Suprapubic skin (tissue), 4 donors: ENCODE results near the gene HDLBP. TPM values are rescaled to one million over a fixed set of nuclear protein-coding genes. Genes with fewer than 3 reads are reported as not detected.

Experiments used
- DNase-seq, 2 donors: peaks; one replicate each; pipeline ENCODE4 v3.0.0-alpha.2; 2019; ENCODE audit warnings: low spot score in 2 of 2
- H3K27ac ChIP-seq: fragments of 200-600 bp; sonication (generic); one replicate; pipeline ENCODE4 v1.5.1; 2019
- H3K27me3 ChIP-seq: fragments of 200-600 bp; sonication (generic); one replicate; pipeline ENCODE4 v1.5.1; 2019
- H3K36me3 ChIP-seq: fragments of 200-600 bp; sonication (generic); one replicate; pipeline ENCODE4 v1.5.1; 2019
- H3K4me1 ChIP-seq: fragments of 200-600 bp; sonication (generic); one replicate; pipeline ENCODE4 v1.5.1; 2019
- H3K4me3 ChIP-seq: fragments of 200-600 bp; sonication (generic); one replicate; pipeline ENCODE4 v1.5.1; 2019; ENCODE audit warnings: mild to moderate bottlenecking
- H3K9me3 ChIP-seq: fragments of 200-600 bp; sonication (generic); one replicate; pipeline ENCODE4 v1.5.1; 2019
- EP300 ChIP-seq: sonication (generic); formaldehyde crosslinking; IDR thresholded peaks from one replicate; pipeline ENCODE4 v1.6.1; 2017; ENCODE audit warnings: antibody characterized with exemption
- POLR2A ChIP-seq, 2 donors: fragments of 450-650 bp; IDR thresholded peaks; one replicate each; pipeline ENCODE4 v1.6.1; 2017; ENCODE audit warnings: antibody characterized with exemption in 2 of 2, mild to moderate bottlenecking in 2 of 2, moderate library complexity in 2 of 2
- POLR2AphosphoS5 ChIP-seq, 3 donors: sonication (generic); formaldehyde crosslinking; IDR thresholded peaks; one replicate each; pipeline ENCODE4 v1.6.1; 2017; ENCODE audit warnings: antibody characterized with exemption in 3 of 3
- WGBS: methylation state at CpG from one replicate; pipeline ENCODE4 v1.1.5; 2018; 5-methylcytosine and 5-hydroxymethylcytosine counted together
- total RNA-seq, 4 donors: library from RNA; depleted of rRNA; stranded (reverse); fragments of >200 nt; gene quantifications; one replicate each; pipeline ENCODE4 v1.1.0, GENCODE V29; 2016
- TF ChIP-seq, protein P1 (sequence below), 2 donors: fragments of 200-600 bp in 1 of 2; fragments of 450-650 bp in 1 of 2; sonication (generic) in 1 of 2; IDR thresholded peaks; one replicate each; pipeline ENCODE4 v1.5.1; 2016 to 2019; ENCODE audit warnings: antibody characterized with exemption in 2 of 2, mild to moderate bottlenecking in 1 of 2, moderate library complexity in 1 of 2

HDLBP gene
- total RNA-seq, 4 donors from 2014 or later: 263 to 400 (median 287) TPM

DNA sequence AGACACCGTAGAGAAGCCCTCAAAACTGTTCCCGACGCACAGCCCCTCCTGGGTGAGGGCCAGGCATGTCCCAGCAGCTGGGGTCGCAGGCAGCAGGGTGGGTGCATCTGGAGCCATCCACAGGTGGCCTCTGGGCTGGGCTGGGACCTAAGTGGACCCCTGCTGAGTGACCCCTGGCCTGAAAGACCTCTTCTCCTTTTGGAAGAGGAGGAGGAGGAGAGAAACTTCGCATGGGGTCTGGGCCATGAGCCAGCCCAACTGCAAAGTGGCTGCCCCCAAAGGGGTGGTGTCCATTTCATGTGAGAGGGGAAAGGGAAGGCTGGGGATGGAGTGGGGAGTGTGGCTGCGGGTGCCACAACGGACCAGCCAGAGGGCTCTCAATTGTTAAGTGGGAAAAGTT lies 101.9 kb downstream of the HDLBP start:
- H3K4me1 ChIP-seq: peaks cover 8% of the 10 kb centered on the region
- TF ChIP-seq POLR2AphosphoS5 (IDR thresholded peaks at IDR 0.05) (no peak), EP300 (no peak), POLR2A (IDR thresholded peaks at IDR 0.05) (no peak)
- TF ChIP-seq, protein P1, sequence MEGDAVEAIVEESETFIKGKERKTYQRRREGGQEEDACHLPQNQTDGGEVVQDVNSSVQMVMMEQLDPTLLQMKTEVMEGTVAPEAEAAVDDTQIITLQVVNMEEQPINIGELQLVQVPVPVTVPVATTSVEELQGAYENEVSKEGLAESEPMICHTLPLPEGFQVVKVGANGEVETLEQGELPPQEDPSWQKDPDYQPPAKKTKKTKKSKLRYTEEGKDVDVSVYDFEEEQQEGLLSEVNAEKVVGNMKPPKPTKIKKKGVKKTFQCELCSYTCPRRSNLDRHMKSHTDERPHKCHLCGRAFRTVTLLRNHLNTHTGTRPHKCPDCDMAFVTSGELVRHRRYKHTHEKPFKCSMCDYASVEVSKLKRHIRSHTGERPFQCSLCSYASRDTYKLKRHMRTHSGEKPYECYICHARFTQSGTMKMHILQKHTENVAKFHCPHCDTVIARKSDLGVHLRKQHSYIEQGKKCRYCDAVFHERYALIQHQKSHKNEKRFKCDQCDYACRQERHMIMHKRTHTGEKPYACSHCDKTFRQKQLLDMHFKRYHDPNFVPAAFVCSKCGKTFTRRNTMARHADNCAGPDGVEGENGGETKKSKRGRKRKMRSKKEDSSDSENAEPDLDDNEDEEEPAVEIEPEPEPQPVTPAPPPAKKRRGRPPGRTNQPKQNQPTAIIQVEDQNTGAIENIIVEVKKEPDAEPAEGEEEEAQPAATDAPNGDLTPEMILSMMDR (IDR thresholded peaks at IDR 0.05): no peak
- WGBS: 58% methylated on average over 7 of the region's 7 CpGs

DNA sequence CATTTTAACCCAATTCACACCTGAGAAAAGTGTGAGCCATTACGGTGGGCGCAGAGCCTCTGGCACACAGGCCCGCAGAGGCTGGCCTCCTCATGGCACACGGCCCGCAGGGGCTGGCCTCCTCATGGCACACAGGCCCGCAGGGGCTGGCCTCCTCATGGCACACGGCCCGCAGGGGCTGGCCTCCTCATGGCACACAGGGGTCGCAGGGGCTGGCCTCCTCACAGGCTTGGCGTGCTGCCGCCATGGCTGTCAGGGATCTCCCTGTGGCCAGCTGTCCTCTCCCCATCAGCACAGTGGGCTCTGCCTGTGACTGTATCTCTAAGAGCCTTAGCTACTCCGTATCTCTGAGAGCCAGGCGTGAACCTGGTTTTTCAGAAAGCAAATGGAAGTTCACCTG lies 102.4 kb downstream of the HDLBP start:
- H3K36me3 ChIP-seq: no peaks in the 10 kb centered on the region
- TF ChIP-seq POLR2A (IDR thresholded peaks at IDR 0.05) (no peak), EP300 (no peak), POLR2AphosphoS5 (IDR thresholded peaks at IDR 0.05) (no peak)
- TF ChIP-seq, protein P1 (IDR thresholded peaks at IDR 0.05): no peak
- H3K4me3 ChIP-seq: no peak overlapping the region
- no peaks in the 10 kb centered on the region for H3K27me3 ChIP-seq
- no peak overlapping the region for H3K27ac ChIP-seq
- H3K9me3 ChIP-seq: no peaks in the 10 kb centered on the region
- peaks cover 3% of the 10 kb centered on the region for H3K4me1 ChIP-seq
- no peak for DNase-seq
- whole genome bisulfite sequencing: 68% methylated on average over 7 of the region's 13 CpGs

More for the DNA sequence above, 101.9 kb downstream of the HDLBP start:
- H3K27me3 ChIP-seq: no peaks in the 10 kb centered on the region
- H3K27ac ChIP-seq: no peak overlapping the region
- H3K9me3 ChIP-seq: no peaks in the 10 kb centered on the region
- no peak for DNase-seq
- H3K36me3 ChIP-seq: no peaks in the 10 kb centered on the region
- no peak overlapping the region for H3K4me3 ChIP-seq

DNA sequence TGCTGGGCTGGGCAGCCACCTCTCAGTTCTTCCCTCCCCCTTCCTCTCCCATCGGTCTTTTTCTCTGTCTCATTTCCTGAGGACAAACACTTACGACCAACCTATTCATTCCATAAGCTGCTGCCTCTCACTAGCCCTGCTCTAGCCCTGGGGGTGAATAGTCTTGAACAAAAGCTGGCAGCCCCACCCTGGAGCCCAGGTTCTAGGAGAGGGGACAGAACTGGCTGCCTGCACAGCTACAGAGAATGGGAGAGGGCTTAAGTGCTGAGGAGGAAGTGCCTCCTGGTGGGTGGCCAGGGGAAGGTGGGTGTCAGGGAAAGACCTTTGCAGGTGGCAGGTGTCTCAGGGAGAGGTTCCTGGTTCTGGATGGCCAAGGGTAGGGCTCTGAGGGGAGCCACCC lies 104.2 kb downstream of the HDLBP start:
- DNase-seq: no peak
- TF ChIP-seq POLR2A (IDR thresholded peaks at IDR 0.05) (no peak), EP300 (no peak), POLR2AphosphoS5 (IDR thresholded peaks at IDR 0.05) (no peak)
- TF ChIP-seq, protein P1 (IDR thresholded peaks at IDR 0.05): no peak
- WGBS: 20% methylated on average over 2 of the region's 2 CpGs
- no peaks in the 10 kb centered on the region for H3K36me3 ChIP-seq
- no peak overlapping the region for H3K27ac ChIP-seq
- H3K27me3 ChIP-seq: no peaks in the 10 kb centered on the region
- H3K4me1 ChIP-seq: no peaks in the 10 kb centered on the region
- H3K4me3 ChIP-seq: no peak overlapping the region
- no peaks in the 10 kb centered on the region for H3K9me3 ChIP-seq

DNA sequence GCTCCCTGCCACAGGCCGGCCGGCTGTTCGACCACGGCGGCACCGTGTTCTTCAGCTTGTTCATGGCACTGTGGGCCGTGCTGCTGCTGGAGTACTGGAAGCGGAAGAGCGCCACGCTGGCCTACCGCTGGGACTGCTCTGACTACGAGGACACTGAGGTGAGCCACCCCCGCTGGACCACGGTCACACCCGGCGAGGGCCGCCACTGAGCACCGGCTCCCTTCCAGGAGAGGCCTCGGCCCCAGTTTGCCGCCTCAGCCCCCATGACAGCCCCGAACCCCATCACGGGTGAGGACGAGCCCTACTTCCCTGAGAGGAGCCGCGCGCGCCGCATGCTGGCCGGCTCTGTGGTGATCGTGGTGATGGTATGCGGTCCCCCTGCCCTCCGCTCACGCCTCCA lies 106.2 kb downstream of the HDLBP start:
- TF ChIP-seq EP300 (no peak), POLR2A (IDR thresholded peaks at IDR 0.05) (no peak), POLR2AphosphoS5 (IDR thresholded peaks at IDR 0.05) (no peak)
- TF ChIP-seq, protein P1 (IDR thresholded peaks at IDR 0.05): no peak
- Histone ChIP-seq H3K9me3 (no peaks in the 10 kb centered on the region), H3K4me1 (no peaks in the 10 kb centered on the region), H3K36me3 (no peaks in the 10 kb centered on the region), H3K27ac (no peak overlapping the region), H3K4me3 (no peak overlapping the region), H3K27me3 (no peaks in the 10 kb centered on the region)
- DNase-seq: no peak
- 87% methylated on average over 7 of the region's 33 CpGs for WGBS

DNA sequence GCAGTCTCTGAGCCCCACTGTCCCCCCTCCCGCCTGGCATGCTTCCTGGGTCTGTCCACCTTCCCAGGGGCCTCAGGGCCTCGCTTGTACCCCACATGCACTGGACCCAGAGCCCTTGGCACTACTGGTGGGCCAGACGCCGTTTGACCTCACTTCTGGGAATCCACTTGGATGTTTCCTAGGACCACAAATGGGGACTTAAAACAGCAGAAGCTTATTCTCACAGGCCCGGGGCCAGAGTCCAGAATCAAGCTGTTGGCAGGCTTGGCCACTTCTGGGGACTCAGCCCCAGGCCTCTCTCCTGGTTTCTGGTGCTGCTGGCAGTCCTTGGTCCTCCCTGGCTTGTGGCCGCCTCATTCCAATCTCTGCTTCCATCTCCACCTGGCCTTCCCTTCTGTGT lies 107.4 kb downstream of the HDLBP start:
- TF ChIP-seq, protein P1 (IDR thresholded peaks at IDR 0.05): no peak
- TF ChIP-seq EP300 (no peak), POLR2AphosphoS5 (IDR thresholded peaks at IDR 0.05) (no peak), POLR2A (IDR thresholded peaks at IDR 0.05) (no peak)
- H3K4me1 ChIP-seq: no peaks in the 10 kb centered on the region
- no peaks in the 10 kb centered on the region for H3K36me3 ChIP-seq
- DNase-seq: no peak
- no peaks in the 10 kb centered on the region for H3K9me3 ChIP-seq
- 82% methylated on average over 6 of the region's 6 CpGs for WGBS
- H3K4me3 ChIP-seq: no peak overlapping the region
- no peak overlapping the region for H3K27ac ChIP-seq
- no peaks in the 10 kb centered on the region for H3K27me3 ChIP-seq
